GM19238 (cell line): ENCODE data around the gene A1BG.
"Not testable (repeated sequence)": the region's sequence is repeated elsewhere in the genome, so short reads cannot be mapped to it uniquely, and the experiment has no call there.

Experiments
- DNase-seq: peaks from one replicate; pipeline ENCODE4 v3.0.0; 2011; ENCODE audit warnings: low spot score; ENCODE audit not compliant: insufficient read length

Gene A1BG

DNA sequence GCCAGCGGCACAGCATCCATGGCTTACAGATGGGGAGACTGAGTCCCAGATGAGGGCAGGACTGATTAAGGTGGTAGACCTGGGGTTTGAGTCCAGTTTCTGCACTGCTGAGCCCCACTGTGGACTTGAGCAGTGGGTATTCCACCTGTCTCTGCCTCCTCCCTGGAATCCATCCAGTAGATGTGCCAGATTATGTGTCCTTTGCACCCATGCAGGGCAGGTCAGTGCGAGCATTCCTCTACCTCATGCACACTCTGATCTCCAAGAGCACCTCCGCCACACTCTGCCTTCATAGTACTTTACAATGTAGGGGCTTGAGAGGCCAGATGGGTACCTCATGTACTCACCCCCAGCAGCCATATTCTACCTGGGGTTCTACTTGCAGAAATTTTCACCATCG, 16.5 kb downstream of the A1BG start:
- DNase-seq = no peak

DNA sequence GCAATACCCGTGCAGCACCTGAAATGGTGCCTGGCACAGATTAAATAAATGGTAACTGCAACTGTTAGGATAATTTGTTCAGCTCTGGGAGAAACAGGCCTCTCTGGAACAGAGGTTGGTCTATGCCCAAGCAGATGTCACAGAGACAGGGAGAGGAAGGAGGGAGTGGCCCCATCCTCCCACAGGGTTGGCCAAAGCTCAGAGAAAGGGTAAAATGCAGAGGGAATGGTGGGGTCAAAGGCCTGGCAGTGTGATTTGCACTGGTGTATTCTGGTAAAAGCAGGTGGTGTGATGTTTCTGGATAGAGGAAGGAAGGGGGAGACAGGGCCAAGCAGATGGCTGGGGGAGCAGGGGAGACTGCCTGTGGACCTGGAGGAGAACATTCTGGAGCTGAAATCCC, 17.1 kb downstream of the A1BG start:
- DNase-seq = no peak

DNA sequence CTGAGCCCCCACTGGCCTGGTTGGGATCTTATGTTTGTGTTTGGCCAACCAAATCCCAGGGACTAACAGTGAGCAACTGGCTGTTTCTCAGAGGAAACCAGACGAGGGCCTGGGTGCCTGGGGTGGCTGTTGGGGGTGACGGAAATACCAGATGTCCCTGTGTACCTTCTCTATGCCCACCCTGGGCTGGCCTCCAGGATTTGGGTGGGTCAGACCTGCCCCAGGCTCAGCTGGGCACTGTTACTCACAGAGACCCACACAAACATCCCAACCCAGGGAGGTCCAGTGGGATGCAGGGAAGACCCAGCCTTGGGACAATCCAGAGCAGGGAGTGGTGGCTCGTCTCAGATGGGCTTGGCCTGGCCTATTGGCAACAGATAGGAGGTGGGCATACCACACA, 17.7 kb downstream of the A1BG start:
- DNase-seq = no peak

DNA sequence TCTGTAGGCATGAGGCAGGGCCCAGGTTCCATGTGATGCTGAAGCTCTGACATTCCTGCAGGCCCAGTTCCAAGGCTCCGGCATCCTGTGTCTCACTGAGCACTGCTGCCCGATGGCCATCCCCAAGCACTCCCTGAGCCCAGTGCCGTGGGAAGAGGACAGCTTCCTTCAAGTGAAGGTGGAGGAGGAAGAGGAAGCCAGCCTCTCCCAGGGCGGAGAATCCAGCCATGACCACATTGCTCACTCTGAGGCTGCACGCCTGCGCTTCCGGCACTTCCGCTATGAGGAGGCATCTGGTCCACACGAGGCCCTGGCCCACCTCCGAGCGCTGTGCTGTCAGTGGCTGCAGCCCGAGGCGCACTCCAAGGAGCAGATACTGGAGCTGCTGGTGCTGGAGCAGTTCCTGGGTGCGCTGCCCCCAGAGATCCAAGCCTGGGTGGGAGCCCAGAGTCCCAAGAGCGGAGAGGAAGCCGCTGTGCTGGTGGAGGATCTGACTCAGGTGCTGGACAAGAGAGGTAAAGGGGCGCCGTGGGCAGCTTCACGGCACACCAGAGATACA, 18.5 kb downstream of the A1BG start:
- DNase-seq = no peak

DNA sequence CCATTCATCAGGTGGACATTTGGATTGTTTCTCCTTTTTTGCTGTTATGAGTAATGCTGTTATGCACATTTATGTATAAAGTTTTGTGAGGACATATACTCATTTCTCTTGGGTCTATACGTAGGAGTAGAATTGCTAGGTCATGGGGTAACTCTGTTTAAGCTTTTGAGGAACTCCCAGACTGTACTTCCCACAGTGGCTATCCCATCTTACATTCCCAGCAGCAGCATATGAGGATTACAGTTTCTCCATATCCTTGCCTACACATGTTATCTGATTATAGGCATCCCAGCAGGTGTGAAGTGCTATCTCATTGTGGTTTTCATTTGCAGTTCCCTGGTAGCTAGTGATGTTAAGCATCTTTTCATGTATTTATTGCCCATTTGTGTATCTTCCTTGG, 20.6 kb downstream of the A1BG start:
- DNase-seq = no peak

DNA sequence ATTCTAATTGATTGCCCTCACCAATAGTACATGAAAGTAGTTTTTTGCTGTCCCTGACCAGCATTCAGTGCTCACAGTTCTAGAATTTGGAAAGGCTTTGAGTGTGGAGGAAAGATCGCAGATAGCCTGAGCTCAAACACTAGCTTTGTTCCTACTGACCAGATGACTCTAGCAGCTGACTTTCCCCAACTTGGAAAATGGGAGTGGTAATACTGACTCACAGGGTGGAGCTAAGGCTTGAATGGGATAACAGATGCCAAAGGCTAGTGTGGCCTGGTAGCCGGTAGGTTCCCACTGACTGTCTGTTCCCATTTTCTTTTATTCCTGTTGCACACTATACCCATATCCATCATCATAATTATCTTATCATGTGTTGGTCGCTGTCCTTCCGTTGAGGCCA, 22.8 kb downstream of the A1BG start:
- no peak for DNase-seq

DNA sequence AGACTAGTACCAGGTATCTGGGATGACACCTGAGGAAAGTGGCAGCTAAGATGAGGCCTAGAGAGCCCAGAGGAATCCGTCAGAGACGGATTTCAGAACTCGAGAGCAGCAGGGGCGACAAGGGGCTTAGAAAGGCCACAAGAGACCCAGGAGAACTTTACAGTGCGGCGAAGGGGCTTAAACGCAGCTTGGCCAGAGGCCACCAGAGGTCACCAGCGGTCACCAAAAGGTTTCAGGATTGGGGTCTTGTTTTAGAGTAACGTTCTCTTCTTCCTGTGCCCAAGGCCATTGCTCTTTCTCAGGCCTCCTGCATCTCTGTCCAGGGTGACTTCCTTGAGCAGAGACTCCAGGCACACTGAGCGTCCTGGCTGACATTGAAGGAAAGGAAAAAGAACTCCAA, 24.3 kb downstream of the A1BG start:
- no peak for DNase-seq

DNA sequence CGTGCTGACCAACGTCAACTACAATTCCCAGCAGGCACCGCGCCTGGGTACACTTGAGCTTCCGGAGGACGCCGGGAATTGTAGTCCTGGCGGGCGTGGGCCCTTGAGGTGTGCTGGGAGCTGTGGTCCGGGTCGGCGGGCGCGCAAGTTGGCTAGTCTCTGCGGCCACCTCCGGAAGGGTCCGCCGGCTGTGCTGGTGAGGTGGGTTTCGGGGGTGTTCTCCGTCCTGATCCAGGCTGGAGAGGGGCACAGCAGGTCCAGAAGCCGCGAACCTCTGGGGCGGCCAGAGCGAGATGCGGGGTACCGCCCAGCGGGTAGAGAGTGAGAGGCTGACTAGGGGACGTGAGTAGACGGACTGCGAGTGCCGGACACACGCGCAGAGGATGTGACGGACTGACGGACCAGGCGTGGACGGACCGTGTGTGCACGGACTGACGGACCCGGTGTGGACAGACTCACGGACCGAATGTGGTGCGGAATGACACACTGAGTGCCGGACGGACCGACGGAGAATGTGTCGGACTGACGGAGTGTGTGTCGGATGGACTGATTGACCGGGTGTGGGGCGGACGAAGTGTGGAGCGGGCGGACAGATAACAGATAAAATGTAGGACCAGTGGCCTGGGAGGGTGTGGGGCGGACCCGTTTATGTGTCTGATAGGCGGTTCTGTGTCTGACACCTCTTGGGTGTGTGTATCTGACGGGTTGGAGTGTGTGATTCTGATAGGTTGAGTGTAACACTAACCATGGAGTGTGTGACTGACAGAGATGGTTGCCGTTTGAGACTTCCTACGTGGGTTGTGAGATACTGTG, 26.2 kb downstream of the A1BG start, which contains the start of gene ZSCAN22:
Gene ZSCAN22, plus strand, starts transcription at position 81 of the 813 bp plus-strand sequence. CDS start 7,809 bp downstream, outside the sequence.
- DNase-seq = peak; percentile 95

DNA sequence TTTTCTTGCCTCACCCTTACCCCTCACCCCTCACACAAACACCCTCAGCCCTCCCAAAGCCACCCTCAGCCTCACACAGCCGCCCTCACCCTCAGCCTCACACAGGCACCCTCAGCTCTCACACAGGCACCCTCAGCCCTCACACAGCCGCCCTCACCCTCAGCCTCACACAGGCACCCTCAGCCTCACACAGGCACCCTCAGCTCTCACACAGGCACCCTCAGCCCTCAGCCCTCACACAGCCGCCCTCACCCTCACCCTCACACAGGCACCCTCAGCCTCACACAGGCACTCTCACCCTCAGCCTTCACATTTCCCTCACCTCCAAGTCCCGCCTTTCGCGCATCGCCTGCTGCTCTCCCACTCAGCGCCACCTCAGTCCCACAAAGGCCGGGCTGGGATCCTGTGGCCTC, 26.8 kb downstream of the A1BG start:
- DNase-seq = no peak

DNA sequence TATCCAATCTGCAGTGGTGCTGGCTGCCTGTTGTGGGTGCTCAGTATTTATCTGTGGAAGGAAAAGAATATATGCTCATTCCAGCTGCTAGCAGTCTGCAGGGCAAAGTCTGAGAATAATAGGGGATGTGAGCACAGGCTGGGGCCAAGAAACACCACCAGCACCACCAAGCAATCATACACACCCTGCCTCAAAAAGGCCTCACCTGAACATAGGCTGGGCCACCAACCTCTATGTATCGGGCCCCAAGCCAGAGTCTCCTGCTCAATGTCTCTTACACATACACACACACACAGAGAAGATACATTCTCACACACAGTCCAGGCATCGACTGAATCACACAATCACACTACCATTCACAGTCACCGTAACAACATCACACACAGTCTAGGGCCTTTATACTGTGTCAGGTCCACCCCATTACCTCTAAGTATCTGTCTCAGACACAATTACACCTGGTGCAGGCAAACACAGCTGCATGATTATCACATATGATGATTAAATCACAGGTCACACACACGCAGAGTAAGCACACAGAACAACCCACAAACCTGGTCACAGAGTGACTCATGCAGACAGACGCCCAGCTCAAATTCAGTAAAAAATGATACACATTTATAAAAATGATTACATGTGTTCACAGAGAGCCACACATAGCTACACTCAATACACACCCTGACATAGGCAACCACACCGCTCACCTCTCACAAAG, 27.8 kb downstream of the A1BG start:
- DNase-seq = no peak

DNA sequence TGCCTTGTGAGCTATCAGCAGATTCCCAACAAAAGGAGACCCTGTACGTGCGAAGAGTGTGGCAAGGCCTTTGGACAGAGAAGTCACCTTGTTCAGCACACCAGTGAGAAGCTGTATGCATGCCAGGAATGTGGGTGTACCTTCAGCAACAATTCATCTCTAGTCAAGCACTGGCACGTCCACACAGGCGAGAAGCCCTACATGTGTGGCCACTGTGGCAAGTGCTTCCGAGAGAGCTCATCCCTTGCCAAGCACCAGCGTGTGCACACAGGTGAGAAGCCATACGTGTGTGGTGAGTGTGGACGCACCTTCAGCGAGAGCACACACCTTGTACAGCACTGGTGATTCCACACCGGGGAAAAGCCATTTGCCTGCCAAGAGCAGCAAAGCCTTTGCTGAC, 34.1 kb downstream of the A1BG start:
- DNase-seq = no peak

DNA sequence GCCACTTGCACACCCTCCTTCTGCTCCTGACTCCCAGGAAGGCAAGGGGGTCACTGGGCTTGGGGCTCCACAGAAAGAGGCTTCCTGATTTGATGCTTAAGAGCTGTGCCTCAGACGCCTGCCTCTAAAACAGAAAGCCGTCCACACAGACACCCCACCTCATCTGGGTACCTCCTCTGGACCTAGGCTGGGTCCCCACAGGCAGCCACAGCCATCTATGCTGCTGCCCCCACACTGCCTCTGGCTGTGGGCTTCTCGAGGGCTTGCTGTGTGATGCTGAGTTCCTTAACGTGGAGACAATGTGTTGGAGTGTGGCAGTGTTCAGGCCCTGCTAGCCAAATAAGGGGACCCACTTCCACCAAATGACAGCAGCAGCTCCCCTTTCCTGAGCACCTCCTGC, 35.0 kb downstream of the A1BG start:
- no peak for DNase-seq

DNA sequence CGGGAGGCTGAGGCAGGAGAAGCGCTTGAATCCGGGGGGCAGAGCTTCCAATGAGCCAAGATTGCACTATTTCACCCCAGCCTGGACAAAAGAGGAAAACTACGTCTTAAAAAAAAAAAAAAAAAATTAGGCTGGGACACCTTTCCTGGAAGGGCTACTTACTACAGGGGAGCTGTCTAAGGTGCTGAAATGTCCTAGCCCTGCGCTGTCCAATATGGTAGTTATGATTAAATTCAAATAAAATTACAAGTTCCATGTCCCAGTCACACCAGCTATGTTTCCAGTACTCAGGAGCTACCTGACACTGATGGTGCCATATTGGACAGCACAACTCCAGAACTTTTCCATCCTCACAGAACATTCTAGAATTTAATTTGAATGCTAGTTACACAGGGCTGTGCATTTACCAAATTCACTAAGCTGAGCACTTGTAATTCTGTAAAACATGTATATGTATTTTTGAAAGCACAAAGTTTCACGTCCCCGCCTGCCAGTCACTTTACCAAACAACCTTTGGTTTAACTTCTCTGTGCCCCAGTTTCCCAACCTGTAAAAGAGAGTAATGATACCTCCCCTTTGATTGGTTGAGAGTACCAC, 35.7 kb downstream of the A1BG start:
- DNase-seq = no peak

DNA sequence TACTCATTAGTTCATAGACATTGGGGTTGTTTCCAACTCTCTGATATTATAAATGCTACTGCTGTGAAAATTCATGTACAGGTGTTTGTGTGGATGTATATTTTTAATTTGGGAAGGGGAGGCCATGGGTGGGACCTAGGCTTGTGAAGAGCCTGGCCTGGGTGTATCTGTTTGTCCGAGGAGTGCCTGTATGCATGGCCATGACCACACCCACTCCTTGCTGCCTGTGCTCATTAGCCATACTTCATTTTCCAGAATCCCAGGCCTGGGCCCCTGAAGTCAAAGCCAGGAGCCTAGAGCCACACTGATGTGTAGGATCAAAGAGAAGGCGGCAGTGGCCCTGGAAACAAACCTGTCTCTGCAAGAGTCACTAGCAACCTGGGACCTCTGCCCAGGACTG, 37.7 kb downstream of the A1BG start:
- DNase-seq = no peak

DNA sequence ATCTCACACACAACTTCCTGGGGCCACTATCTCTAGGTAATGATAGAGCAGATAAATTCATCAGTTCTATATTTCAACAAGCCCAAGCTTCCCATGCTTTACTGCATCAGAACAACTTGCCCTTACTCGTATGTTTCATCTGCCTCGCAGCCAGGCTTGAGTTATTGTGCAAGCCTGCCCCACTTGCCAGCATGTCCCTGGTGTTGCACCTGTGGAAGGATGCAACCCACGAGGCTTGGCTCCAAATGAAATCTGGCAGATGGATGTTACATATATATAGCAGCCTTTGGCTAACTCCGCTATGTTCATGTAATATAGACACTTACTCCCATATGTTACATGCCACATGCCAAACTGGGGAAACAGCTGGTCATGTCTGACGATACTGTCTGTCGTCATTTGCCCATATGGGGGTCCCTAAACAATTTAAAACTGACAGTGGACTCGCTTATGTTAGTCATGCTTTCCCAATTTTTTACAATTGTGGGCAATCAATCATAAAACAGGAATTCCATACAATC, 41.9 kb downstream of the A1BG start:
- DNase-seq = no peak

DNA sequence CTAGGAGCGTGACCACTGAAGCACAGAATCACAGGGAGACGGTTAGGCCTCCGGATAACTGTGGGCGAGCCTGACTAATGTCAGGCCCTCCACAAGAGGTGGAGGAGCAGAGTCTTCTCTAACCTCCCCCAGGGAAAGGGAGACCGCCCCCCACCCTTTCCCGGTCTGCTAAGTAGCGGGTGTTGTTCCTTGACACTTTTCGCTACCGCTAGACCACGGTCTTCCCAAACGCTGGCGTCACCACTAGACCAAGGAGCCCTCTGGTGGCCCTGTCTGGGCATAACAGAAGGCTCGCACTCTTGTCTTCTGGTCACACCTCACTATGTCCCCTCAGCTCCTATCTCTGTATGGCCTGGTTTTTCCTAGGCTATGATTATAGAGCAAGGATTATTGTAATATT, 42.6 kb downstream of the A1BG start:
- not testable (repeated sequence) for DNase-seq

DNA sequence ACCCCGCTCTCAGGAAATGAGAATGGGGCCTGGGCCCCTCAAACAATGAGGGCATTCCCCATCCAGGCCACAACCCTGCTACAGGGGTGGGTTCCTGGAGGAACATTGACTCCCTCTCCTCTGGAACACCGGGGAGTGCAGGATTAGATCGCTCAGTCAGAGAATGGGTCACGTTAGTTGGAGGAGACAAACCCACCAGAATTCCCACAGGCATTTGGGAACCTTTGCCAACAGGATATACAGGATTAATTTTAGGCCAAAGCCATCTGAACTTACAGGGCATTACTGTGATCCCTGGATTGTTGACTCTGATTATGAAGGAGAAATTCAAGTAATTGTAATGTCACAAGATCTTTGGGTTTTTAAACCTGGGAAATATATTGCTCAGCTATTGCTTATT, 45.6 kb downstream of the A1BG start:
- no peak for DNase-seq

DNA sequence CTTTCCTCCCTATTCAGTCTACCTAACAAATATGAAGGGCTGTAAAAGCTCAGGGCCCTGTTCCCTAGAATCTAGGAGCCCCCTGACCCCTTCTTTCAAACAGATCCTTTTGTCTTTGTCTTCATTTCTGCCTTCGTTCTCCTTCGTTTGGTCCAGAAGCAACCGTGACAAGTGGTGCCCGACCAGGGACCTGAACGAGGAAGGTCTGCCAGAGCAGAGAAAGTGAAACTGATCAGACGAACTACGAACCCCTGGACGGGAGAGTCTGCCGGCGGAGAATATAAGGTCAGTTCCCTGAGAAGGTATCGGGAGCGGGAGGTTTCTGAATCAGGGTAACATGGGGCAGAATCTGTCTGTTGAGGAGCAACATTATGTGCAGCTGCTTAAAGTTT, 47.4 kb downstream of the A1BG start:
- no peak for DNase-seq

DNA sequence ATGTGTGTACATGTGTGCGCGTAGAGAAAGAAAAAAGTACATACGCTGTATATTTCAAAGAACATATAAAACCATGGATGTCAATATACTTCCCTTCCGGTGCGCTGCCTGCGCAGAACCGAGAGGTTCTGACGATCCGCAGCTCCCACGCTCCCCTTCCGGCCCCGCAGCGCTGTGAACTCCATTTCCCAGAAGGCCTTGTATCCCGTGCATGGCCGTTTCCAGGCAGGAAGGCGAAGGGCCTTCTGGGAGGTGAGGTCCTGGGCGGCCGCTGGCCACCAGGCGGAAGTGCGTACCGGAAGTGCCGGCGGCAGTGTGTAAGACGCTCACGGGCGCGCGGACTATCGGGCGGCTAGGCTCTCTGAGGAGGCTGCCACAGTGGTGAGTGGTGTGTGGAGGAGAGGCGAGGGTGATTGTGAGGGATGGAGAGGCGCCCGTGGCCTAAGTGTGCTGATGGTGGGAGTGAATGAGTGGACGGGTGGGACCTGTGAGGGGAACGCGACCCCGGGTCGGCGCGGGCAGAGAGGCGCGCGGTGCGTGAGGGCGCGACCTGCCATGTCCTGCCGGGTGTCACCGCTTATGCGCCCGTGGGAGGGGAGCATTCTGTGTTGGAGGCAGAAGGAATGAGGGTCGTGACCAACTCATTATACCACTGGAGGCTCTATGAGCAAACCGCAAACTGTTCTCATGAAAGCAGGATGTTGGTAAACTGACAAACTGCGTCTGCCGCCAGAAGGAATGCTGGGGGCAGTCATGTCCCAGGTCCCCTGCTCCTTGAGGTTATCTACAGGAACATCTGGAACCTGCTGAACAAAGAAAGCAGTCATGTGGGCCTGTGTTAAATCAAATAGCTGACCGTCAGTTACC, 48.0 kb downstream of the A1BG start, which contains the start of gene ERVK3-1:
Gene ERVK3-1, plus strand, starts transcription at position 313 of the 867 bp plus-strand sequence. CDS start 6,792 bp downstream, outside the sequence.
- peak; percentile 96 for DNase-seq

DNA sequence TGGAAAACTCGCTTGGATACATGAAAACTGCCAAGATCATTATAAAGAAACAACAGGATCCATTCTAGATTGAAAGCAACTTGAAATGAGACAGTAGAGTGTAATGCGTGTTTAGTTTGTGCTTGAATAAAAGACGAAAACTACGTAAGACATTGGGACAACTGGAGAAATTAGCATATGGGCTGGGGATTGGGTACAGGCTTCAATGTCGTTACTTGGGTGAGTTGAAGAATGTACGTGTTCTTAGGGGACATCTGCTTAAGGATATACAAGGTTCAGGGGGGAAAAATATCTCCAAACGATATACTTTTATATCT, 48.6 kb downstream of the A1BG start:
- no peak for DNase-seq

DNA sequence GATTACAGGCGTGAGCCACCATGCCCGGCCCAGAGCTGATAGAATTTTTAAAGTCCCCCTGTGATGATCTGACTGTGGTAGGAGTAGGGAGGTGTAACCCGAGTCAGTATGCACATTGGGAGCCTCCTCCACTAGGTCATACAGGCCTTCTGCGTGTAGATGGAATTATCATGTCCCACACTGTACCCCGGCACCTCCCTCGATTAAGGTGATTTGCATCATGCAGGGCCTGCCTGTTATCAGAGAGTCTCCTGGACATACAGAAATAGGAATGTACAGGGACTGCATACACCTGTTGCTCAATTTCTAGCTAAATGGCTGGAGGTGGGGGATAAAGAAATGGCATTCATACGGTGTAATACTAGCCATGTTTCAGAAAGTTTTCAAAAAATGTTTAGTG, 49.0 kb downstream of the A1BG start:
- DNase-seq = no peak
